HG02938 (cell line): ENCODE results near the gene HEPN1.

Experiments used
- ATAC-seq: cut with Tn5 transposase; IDR thresholded peaks from one replicate; pipeline ENCODE4 v1.9.1; 2021; ENCODE audit warnings: mild to moderate bottlenecking, moderate library complexity; ENCODE audit not compliant: unreplicated experiment

Gene HEPN1

DNA sequence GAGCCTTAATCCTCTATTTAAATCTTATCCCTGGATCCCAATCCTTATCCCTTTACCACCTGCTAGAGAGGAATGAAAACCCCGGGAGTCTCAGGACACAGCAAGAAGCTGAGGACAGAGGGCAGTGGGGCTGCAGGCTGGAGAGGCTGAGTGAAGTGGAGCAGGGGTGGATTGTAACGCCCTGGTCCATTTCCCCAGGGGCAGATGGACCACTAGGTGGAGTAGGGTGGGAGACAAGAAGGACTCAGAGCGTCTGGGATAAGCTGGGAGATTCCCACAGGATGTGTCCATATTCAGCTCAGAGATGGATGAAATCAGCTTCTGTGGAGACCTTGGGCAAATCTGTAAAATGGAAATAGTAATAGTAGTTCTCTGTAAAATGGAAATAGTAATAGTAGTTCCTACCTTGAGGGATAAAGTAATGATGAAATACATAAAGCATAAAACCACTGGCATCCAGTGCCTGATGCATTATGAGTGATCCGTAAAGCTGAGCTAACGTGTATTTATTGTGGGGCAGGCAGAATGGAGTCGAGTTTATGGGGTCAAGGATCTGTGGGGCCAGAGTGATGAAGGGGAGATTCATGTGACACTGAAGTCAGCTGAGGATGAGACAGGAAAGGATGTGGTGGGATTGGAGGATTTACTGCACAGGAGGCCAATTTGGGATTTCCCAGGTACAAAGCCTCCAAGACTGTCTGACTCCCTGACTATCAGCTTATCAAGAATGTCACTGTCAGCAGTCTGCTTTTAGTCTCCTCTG, 19.5 kb upstream of the HEPN1 start:
- no peak for ATAC-seq

DNA sequence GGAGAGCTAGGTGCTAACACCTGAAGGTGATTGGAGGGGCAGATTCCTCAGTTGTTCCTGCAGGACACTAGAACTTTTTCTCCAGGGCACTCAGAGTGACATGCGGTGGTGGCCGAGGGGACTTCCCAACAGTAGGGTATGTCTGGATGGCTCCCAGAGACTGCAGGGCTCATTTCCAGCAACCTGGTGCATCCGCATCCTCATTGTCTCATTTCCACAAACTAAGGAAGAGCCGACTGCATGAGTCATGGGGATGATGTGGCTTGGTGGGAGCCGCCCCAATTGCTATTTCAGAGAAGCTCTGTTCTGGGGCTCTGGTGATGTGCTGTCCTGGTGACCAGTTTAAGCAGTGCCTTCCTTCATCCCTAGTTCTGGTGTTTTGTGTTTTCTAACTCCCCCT, 18.6 kb upstream of the HEPN1 start:
- ATAC-seq = no peak

DNA sequence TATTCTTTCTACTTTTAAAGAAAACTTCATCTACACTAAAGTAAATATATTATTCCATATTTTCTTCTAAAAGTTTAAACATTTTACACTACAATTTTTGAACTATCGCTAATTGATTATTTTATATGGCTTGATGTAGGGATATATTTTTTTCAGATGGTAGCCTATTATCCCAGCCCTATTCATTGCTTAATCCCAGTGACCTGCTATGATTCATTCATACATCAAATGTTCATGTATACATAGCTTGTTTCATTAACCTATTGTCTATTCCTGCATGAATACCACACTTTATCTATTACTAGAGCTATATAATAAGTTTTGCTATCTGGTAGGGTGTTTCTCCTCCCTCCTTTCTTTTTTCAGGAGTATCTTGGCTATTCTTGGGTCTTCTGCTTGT, 16.4 kb upstream of the HEPN1 start:
- ATAC-seq = no peak

DNA sequence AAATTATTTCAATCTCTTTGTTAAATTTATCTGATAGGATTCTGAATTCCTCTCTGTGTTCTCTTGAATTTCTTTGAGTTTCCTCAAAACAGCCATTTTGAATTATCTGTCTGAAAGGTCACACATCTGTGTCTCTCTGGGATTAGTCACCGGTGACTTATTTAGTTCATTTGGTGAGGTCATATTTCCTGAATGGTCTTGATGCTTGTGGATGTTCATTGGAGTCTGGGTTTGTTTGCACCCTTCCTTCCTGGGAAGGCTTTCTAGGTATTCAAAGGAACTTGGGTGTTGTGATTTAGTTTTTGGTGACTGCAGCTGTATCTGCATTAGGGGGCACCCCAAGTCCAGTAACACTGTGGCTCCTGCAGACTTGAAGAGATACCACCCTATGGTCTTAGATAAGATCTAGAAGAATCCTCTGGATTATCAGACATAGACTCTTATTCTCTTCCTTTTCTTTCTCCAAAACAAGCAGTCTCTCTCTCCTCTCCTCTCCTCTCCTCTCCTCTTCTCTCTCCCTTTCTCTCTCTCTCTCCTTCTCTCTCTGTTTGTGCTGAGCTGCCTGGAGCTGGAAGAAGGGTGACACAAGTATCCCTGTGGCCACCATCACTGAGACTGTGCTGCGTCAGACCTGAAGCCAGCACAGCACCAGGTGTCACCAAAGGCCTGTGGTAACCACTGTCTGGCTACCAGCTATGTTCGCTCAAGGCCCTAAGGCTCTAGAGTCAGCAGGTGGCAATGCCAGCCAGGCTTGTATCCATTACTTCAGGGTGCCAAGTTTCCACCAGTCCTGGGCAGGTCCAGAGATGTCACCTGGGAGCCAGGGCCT, 3.3 kb upstream of the HEPN1 start:
- ATAC-seq = no peak

DNA sequence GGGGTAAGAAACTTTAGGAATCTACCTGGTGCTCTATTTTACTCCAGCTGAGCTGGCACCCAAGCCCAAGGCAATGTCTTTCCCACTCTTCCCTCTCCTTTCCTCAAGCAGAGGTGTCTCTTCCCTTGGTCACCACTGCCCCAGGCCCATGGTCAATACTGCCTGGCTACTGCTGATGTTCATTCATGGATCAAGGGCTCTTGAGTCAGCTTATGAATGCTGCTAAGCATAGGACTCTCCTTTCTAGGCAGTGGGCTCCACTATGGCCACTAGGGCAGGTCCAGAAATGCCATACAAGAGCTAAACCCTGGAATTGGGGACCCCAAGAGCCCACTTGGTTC, 2.7 kb upstream of the HEPN1 start:
- ATAC-seq = no peak

DNA sequence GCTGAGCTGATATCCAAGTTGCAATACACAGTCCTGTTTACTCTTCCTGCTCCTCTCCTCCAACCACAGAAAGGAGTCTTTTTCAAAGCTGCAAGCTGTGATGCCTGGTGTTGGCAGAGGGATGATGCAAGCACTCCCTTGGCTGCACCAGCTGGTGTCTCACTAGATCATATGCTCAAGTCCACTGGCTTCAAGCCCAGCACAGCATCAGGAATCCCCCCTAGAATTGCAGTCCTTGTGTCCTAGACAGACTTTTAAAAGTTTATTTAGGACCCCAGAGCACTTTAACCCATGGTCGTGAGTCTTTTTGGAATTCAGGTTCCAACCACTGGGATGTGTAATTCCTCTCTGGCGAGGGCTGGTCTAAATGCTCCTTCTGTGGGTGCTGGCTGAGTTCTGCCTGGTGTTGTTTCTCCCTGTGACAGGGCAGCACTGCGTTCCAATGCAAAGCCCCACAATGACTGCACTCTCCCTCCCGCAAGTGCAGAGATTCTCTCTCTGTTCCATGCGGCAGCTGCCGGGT, 1.9 kb upstream of the HEPN1 start:
- no peak for ATAC-seq

DNA sequence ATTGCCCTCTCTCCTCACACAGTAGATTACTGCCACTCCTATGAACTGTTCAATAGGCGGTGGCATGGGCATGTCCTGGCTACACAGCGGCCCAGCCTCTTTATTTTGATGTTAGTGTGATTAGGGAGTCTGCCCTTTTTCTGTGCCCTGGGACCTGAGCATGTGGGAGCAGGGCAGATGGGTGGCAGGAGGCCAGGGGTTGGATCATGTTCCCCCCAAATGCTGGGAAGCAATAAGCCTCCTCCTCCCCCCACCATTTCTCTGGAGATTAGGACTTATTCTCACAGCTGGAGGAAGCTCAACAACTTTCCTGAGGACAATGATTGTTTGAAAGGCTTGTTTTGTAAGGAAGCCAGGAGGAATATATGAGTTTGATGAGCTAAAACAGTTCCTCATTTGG, 848 bp downstream of the HEPN1 start:
- ATAC-seq = no peak

DNA sequence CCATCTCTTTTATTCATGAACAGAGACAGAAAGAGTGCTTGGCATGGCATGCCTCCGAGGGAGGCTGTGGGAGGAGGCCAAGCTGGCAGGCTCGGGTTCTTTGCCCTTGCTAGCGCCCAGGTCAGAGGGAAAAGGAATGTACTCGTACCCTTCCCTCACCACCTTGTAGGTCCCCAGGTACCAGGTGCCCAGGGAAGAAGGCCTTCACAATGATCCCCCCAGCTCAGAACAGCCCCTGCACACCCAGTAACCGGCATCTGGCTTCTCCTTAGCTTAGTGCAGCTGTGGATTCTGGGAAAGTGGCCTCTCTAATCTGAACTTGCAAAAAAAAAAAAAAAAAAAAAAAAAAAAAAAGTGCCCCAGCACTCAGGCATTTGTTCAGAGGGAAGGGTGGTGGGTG, 1.3 kb downstream of the HEPN1 start:
- ATAC-seq = no peak

DNA sequence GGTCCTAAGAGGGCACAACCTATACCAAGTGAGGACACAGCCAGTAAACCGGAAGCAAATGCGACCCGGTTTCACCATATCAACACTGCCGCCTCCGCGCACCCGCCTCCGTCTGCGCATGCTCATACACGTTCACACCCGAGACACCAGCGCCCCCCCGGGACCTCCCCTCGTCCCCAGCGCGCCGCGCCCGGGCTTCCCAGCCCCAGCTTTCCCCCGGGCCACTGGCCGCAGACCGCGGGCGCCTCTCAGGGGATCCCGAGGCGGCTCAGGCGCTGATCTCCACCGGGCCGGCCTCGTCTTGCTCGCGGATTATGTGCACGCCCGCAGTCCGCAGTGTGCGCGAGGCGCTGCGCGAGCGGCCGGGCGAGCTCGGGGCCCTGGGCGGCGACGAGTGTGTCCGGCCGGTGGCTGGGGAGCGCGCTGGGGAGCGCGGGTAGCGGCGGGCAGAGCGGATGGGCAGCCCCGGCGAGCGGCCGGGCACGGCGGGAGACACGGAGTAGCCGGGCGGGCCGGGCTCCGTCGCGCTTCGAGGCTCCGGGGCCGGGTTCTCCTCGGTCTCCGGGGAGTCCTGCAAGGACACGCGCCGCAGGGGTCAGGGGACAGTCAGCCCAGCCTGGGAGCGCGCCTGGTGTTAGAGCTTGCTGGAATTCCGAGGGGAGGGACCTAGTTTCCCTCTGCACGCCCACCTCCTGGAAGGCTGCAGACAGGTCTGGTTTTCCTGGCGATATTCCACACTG, 2.0 kb downstream of the HEPN1 start:
- ATAC-seq = no peak

DNA sequence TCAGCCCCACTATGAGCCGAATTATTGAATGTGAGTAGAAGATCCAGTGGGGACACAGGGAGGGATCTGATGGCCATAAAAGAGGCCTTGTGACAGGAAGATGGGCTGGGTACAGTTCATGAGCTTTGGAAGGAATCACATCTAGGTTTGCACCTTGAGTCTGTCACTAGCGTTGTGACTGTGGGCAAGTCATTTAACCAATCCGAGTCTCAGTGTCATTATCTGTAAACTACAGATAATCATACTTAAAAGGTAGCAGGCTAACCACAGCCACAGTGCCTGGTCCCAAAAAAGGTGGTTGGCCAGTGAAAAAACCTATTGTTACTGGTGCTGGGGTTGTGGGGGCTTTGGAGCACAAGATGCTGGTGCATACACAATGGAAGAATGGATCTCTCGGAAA, 3.8 kb downstream of the HEPN1 start:
- no peak for ATAC-seq

DNA sequence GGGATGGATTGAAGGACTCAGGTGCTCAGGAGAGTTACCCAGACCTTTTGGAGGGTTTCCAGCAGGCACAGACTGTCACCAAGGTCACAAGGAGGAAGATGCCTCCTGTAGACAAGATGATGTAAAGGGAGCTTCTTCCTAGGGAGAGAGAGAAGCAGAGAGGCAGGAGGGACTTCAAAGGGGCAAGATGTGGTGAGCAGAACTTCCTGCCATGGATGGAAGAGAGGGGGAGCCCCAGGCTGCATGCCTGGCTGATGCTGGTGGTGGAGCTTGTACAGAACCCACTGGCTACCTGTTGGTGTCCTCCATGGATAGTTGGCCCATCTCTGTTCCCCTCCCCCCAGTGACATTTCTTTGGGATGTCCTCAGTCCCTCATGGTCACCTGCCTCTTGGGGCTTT, 4.2 kb downstream of the HEPN1 start:
- no peak for ATAC-seq

DNA sequence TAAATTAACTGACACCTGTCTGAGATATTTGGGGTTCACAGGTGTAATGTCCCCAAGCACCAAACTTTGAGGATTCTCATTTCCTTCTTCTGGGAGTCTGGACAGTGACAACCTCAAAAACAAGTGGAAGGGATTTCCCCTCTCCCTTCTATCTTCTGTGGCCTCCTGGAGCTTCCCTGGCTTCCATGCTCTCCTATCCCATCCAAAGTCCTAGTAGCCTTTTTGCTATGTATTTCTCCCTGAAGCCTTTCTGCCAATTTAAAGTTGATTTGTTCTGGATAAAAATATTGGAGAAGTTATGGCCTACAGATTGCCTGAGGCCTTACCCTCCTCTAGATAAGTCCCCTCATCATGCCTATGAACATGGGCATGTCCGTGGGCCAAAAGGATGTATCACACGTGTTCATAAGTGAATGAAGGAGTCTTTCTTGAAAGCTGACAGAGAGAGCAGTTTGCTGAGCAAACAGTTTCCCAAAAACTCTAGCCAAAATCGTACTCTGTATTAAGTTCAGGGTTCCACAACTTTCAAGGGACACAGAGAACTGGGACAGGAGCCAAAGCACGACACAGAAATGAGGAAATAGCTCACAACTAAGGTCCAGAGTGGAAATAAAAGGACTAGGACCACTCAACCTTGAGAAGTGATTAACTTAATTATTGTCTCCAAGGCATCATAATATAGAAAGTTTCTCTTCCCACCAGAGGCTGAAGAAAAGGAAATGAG, 10.1 kb downstream of the HEPN1 start:
- ATAC-seq = no peak

DNA sequence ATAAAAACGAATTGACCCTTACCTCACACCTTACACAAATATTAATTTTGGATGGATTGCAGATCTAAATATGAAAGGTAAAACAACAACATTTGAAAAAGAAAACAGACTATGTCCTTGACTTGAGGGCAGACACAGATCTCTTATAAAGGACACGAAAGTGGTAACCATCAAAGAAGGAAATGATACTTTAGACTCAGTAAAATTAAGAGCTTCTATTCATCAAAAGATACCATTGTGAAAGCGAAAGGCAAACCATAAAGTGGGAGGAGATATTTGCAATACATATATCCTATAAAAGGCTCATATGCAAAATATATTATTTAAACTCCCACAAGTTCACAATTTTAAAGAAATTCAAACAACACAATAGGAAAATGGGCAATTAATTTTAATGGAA, 11.7 kb downstream of the HEPN1 start:
- ATAC-seq = peak; percentile 96

DNA sequence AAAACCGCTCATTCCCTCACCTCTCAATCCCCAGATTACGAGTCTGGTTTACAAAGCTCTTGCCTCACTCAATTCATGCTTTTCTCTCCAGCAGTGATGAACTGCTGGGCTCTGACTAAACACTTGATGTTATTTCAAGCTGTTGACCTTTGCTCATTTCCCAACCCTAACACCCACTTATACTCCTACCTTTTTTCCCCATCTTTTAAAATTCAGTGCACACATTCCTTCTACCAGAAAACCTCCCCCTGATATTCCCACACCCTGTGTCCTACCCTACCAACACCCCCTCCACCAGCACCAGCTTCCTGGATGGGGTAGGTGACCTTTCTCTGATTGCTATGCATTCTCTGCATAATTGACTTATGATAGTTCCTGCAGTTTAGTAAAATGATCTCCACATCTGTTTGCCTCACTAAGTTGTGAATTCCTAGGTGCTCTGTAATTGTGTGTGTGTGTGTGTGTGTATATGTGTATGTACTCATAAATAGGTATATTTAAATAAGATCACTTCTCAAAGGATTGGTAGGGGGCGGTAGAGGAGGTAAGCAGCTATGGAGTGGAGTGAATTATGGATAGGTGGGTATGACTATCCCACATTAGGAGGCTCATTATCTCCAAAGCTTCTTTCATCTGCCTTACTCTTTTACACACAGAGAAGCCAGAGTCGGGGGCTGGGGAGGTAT, 16.0 kb downstream of the HEPN1 start:
- no peak for ATAC-seq

DNA sequence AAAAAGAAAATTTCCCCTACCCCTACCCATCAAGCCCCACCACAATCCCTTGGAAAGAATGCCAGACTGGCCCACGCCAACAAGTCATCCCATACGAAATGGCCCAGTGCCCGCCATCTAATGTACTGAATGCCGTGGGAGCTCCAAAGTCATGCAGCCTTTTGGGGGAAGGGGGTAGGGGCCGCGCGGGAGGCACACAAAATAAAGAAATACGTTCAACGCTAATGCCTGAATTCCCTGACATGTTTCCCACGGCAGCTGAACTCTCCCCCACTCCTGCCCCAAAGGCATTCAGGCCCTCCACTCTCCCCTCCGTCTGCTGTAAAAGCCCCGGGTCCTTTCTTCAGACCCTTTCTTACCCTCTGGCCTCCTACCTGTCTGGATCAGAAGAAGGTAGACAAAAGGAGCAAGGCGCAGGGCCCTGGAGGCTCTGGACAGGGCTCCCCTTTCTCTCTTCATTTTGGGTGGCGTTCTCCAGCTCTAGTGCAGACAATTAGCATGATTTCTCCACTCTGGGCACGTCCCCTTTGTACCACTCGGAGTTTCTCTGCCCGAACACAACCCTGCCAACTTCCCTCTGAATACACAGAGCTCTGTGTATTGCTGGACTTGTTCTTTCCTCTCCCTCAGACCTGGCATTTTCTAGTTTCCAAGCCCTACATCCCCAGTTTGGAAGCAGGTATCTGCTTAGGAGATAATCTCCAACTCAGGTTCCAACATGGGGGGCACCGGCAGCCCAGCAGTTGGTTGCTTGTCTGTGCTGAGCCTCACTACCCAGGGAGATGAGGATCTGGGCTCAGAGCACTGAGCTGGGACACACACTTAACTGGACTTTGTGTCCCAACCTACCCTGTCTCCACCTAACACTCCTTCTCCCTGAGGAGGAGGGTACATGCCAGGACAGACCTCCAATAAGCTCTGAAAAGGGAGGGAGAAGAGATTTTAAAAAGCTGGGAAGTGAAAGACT, 16.8 kb downstream of the HEPN1 start, which contains the start of gene HEPACAM:
HEPACAM (minus strand) TSS at position 500 of the 967 bp plus-strand sequence; CDS start at position 459, 41 bp downstream.
- ATAC-seq = no peak

DNA sequence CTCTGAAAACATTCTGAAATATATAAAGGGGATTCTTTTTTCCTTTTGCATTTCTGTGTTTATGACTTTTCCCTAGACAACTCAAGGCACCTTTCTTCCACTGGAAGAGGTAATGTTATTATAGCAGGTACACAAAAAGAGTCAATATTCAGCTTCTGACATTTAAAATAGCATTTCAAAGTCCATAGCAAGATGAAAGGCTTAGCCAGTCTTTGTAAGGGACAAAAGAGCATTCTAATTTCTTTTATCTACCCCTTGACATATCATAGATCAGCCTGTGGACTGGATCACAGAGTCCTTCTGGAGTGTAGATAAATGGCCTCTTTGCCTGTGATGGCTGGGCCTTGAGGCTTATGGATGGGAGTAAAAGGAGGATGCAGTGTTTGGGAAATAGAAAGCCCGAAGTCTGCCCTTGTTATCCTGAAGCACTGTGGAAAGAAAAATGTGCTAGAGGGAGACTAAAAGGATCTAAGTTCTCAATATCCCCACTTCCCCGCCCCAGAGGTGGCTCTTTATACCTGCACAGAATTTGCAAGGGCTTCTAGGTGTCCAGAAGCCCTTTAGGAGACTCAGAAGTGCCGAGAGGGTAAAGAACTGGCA, 18.4 kb downstream of the HEPN1 start:
- ATAC-seq = no peak

DNA sequence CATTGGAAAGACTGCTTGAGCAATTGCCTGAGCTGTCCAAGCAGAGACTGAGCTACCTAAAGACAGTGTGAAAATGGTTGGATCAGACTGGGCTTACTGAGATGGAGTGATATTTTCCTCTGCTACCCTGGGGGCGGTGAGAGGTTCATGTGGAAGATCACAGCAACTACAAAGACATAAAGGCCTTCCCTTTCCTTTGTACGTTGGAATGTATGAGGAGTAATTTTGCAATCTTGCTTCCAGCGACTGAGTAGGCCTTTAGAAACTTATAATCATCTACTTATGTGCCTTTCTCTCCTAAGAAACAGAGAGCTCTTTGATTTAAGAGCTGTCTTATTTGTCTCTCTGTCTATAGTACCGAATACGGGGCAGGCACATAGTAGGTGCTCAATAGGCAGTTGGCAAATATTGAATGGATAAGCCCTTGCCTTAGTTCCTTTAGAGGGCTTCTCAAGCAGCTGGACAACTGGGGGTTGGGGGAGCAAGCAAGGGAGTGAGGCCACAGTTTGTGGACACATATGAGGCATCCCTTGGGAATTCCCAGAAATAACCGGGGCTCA, 19.2 kb downstream of the HEPN1 start:
- no peak for ATAC-seq

DNA sequence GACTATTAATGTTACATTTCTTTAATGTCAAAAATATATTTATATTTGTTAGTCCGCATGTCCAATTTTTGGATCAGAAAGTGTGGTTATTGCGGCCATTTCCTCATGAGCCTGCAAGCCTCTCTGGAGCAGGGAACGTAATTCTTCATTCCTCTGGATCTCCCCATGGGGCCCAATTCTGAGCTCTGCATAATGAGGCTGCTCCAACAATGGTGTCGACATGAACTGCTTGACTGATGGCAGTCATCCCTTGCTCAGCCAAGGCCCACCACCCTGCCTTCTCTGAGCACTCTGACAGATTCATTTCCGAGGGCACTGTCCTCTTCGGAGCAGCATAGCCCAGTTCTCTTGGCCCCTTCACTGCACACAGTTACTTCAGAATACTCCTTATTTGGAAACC, 19.9 kb downstream of the HEPN1 start:
- no peak for ATAC-seq
